ENCODE data around the gene ATP8B3.

Gene ATP8B3

DNA sequence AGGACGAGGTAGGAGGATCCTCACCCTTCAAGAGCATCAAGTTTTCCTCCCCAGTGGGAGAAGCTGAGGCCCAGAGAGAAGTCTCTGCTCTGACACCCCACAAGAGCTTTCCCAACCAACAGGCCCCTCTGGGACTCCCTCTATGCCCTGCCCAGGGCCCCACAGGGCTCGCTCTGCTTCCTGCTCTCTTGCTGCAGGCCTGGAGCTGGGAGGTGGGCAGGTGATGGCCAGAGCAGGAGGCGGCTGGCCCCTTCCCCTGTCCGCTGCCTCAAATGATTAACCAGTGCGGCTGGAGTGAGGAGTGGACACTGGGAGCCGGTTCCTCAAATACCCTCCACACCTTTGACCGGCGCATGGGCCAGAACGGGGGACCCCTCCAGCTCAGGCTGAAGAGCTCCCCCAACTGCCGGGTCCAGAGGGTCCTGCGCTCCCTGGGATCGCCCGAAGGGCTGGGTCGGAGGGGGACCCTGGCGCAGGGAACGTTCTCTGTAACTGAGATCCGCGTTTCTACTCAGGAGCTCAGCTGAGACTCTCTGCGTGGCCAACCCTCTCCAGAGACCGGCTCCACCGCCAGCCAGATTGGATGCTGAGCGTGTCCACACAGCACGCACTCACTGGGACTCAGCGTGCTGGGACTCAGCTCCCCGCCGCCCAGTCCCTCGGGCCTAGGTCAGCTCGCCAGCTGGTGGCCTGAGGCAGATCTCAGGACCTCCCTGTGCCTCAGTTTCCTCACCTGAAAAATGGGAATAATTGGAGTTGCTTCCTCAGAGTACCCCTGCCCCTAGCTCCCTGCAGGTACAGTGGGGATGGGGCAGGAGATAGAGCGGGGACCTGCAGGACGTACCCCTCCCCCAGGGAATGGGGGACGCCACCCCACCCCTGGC is 65.4 kb downstream of the ATP8B3 start:
- DNase-seq (ENCODE audit: low read depth in 2 of 3, low spot score in 1 of 3) = no peak

GRCh38 chr19:1745589-1746031 is 66.5 kb downstream of the ATP8B3 start:
- no peak for DNase-seq (ENCODE audit: low read depth in 2 of 3, low spot score in 1 of 3)

GRCh38 chr19:1744822-1745563 is 67.1 kb downstream of the ATP8B3 start:
- DNase-seq (ENCODE audit: low read depth in 2 of 3, low spot score in 1 of 3) = no peak

DNA sequence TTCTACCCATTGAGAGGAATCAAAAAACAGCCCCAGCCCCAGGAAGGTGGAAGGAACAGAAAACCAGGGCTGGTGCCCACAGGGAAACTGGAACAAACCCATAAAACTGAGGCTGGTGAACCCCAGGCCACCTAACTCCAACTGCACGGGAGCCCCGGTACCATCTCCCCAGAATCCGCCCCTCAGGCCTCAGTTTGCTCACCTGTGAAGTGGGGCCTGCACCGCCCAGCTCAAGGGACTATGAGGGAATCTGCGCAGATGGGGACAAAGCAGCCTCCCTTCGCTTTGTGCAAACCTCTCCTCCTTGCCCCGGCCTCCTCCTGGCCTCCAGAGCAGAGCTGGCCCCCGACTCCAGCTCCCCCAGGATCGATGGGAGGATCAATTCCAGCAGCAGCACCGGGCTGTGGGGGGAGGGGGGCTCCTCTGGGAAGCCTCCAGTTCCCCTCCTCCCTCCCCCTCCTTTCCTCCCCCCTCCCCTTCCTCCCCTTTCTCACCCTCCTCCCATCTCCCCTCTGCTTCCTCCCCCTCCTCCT is 67.9 kb downstream of the ATP8B3 start:
- DNase-seq (ENCODE audit: low read depth in 2 of 3, low spot score in 1 of 3) = no peak

DNA sequence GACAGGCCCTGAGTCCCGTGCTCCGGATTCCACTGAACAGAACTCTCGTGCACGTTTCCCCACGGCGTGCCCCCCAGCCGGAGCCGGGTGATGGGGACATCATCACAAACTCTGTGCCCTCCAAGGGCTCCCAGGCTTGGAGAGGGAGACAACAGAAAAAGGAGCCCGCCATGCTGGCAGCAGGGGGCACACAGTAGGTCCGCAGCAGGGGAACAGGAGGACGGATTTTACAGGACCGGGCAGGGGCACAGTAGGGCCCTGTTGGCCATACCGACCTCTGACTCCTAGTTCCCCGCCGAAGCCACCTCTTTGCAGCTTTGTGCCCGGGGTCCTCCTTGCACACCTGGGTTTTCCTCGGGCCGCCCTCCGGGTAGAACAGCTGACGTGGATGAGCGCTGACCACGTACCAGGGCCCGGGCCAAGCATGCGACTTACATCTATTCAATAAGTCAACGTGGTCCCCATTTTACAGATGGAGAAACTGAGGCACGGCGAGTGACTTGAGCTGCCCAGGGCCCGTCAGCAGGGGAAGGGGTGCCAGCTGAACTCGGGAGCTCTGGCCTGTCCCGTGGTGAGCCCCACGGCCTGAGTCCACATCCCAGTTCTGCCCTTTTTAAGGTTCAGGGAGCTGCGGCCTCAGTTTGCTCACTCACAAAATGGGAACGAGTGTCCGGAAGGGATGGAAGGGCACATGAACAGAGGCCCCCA is 68.9 kb downstream of the ATP8B3 start:
- no peak for DNase-seq (ENCODE audit: low read depth in 2 of 3, low spot score in 1 of 3)

DNA sequence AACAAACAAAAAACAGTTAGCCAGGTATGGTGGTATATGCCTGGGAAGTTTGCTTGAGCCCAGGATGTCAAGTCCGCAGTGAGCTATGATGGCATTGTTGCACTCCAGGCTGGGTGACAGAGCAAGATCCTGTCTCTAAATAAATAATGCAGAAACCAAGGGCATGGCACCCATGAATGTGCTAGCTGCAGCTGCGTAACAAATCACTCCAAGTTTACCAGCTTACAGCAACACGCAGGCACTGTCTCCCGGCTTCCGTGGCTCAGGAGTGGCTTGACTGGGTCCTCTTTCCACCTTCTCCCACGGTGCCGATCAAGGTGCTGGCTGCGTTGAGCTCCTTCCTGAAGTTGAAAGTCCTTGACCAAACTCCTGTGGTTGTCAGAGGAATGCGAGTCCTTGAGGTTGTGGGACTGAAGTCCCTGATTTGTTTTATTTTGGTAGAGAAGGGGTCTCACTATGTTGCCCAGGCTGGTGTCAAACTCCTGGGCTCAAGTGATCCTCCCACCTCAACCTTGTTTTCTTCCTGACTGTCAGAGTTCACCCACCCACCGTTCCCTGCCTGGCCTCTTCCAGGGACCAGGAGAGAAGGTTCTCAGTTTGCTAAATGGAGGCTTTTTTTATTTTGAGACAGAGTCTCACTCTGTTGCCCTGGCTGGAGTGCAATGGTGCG is 72.0 kb downstream of the ATP8B3 start:
- no peak for DNase-seq (ENCODE audit: low read depth in 2 of 3, low spot score in 1 of 3)

- no peak for DNase-seq (ENCODE audit: low read depth in 2 of 3, low spot score in 1 of 3)
Observed at GRCh38 chr19:1736927-1737326, 75.1 kb downstream of the ATP8B3 start.

DNA sequence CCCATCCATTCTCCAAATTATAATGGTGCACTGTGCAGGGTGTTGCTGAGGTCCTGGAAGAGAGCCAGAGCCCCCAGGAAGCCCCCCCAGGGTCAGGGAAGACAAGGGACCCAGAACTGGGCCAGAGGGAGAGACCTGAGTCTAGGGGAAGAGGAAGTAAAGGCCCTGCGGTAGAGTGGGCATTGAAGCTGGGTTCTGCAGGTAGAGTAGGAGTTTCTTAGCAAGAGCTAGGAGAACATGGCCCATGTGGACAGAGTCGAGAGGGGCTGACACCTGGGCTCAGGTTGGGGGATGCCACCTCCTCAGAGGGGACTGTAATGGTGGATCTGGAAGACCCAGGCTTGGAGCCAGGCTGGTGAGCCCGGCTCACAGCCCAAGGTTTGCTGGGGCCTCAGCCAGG is 75.8 kb downstream of the ATP8B3 start:
- DNase-seq (ENCODE audit: low read depth in 2 of 3, low spot score in 1 of 3) = no peak

DNA sequence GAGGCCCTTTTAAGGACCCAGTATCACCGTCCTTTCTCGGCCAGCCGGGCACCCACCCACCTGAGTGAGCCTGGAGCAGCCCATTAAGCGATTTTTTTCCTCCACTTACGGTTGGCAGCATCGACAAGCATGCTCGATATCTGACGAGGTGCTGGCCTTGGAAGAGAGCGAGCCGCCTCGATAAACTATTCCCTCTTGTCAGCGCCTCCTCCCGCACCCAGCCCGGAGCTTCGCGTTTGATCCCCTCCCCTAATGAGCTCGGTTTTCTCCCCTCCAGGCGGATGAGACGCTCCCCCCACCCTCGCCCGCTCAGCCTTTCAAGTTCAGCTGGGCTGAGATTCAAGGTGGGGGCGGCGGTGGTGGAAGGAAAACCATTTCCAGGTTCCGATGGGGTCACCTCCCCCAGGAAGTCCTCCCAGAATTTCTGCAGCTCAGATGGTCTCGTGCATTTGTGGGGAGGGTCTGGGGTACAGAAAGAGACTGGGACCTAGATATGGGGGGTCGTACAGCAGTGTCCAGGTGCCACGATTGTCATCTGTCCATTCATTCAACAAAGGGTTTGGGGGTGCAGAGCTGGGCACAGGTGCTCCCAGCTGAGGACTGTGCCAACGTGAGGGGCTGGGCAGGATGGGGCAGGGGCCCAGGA is 77.6 kb downstream of the ATP8B3 start:
- DNase-seq (ENCODE audit: low read depth in 2 of 3, low spot score in 1 of 3) = no peak
